SK-N-MC (cell line): ENCODE measurements around the gene GPR179.
A peak's percentile ranks its signal among the peaks of the same experiment; 100 is the strongest.

ENCODE experiments used
- DNase-seq: peaks from one replicate; pipeline ENCODE4 v3.0.0-alpha.2; 2011; ENCODE audit warnings: low read depth, low spot score
- H3K27ac ChIP-seq: fragments of 200-600 bp; sonication (generic); 2 replicates; pipeline ENCODE4 v1.5.1; 2016; ENCODE audit warnings: mixed run types
- H3K36me3 ChIP-seq: fragments of 200-600 bp; sonication (generic); 2 replicates; pipeline ENCODE4 v1.6.1; 2017; ENCODE audit warnings: antibody characterized with exemption, low read length, mixed read lengths; ENCODE audit not compliant: insufficient read depth
- H3K4me3 ChIP-seq: fragments of 200-600 bp; sonication (generic); 2 replicates; pipeline ENCODE4 v1.5.1; 2016
- H3K9ac ChIP-seq: fragments of 200-600 bp; sonication (generic); 2 replicates; pipeline ENCODE4 v1.8.0; 2017; ENCODE audit warnings: mixed run types, mixed read lengths; ENCODE audit not compliant: insufficient read length
- H3K9me3 ChIP-seq: fragments of 200-600 bp; sonication (generic); 2 replicates; pipeline ENCODE4 v1.6.1; 2017; ENCODE audit warnings: low read depth, mild to moderate bottlenecking, antibody characterized with exemption, low read length, moderate library complexity, mixed read lengths
- EZH2 ChIP-seq: fragments of 200-600 bp; sonication (generic); IDR thresholded peaks from one replicate; pipeline ENCODE4 v1.6.1; 2017; ENCODE audit warnings: antibody characterized with exemption
- FOXP2 ChIP-seq: optimal IDR thresholded peaks from 2 replicates; pipeline ENCODE3; 2011; ENCODE audit warnings: mild to moderate bottlenecking, moderate library complexity; ENCODE audit not compliant: insufficient read depth; ENCODE audit errors: extremely low read length, control extremely low read depth
- POLR2AphosphoS5 ChIP-seq: IDR thresholded peaks from 2 replicates; pipeline ENCODE4 v1.6.1; 2012; ENCODE audit warnings: mild to moderate bottlenecking, low read depth, low read length, borderline replicate concordance

Gene GPR179

DNA sequence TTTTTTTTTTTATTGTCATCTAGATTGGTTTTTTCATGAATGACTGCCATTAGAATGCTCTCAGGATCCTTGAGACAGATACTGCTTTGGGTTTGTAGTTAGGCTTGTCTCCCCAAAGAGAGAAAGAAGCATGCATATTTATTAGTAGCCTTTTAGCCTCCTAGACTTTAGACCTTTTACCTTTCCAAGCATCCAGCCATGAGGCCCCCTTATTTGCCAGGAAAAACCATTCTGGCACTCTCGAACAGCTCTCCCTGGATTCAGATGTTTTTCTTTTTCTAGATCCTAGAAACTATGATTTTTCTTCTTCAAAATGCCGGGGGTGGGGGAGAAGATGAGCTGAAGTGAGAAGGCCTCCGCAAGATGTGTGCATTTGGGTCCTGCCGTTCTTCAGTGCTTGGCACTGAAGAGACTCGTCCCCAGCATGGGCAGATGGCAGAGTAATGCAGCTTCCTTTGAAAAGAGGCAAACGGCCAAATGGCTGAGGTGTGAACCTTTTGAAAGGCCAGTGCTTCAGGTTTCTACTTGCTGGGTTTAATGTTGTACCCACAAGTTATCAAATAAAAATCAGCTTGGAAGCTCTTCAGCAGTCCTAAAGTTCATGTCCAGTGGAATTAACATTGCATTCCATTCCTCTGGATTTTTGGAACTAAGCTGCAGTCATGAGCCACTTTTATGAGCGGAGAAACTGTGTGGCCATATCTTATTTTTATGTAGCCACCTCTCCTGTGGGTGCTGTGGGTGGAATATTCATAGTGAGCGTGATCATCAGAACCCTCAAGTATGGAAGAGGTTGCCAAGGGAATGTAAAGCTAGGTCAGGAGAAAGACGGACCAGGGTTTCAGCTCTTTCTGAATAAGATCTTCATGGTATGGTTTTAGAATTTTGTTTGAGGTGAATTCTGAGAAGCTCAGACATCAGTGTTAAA, 15.1 kb upstream of the GPR179 start:
- Histone ChIP-seq H3K9me3 (no peaks in the 10 kb centered on the region), H3K9ac (no peak overlapping the region), H3K27ac (no peak overlapping the region), H3K36me3 (no peaks in the 10 kb centered on the region), H3K4me3 (no peak overlapping the region)
- no peak for DNase-seq
- TF ChIP-seq POLR2AphosphoS5 (no peak), EZH2 (no peak), FOXP2 (no peak)

GRCh38 chr17:38357486-38358123, 13.8 kb upstream of the GPR179 start:
- DNase-seq, result no peak
- TF ChIP-seq FOXP2, result no peak
- TF ChIP-seq EZH2, result no peak
- TF ChIP-seq POLR2AphosphoS5, result no peak
- H3K27ac ChIP-seq, result no peak overlapping the region
- no peak overlapping the region for H3K4me3 ChIP-seq
- H3K36me3 ChIP-seq, result no peaks in the 10 kb centered on the region
- H3K9ac ChIP-seq, result no peak overlapping the region
- no peaks in the 10 kb centered on the region for H3K9me3 ChIP-seq

DNA sequence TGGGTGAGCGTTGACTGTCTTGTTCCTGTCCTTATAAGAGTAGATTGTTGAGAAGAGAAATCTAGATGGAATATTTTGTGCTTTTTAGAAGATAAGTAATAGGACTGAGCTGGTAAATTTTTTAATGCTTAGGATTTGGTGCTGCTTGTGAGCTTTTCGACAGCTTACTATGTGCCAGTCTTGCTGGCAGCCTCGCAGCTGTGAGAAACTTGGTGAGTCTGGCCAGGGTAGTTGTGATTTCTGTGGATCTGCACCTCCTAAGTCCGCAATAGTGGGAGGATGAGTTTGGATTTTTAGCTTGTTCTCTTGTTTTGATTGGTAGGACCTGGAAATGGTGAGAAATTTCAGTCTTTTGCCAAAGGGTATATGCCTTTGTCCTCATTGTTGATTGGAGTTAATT, 11.5 kb upstream of the GPR179 start:
- Histone ChIP-seq H3K4me3 (no peak overlapping the region), H3K9ac (no peak overlapping the region), H3K9me3 (no peaks in the 10 kb centered on the region), H3K27ac (no peak overlapping the region), H3K36me3 (no peaks in the 10 kb centered on the region)
- DNase-seq, result no peak
- TF ChIP-seq FOXP2 (no peak), EZH2 (no peak), POLR2AphosphoS5 (no peak)

GRCh38 chr17:38354466-38354865, 10.7 kb upstream of the GPR179 start:
- no peak for DNase-seq
- Histone ChIP-seq H3K36me3 (no peaks in the 10 kb centered on the region), H3K27ac (no peak overlapping the region), H3K9ac (no peak overlapping the region), H3K9me3 (no peaks in the 10 kb centered on the region), H3K4me3 (peak overlapping the region; percentile 88)
- TF ChIP-seq POLR2AphosphoS5, result no peak
- no peak for TF ChIP-seq EZH2
- no peak for TF ChIP-seq FOXP2

DNA sequence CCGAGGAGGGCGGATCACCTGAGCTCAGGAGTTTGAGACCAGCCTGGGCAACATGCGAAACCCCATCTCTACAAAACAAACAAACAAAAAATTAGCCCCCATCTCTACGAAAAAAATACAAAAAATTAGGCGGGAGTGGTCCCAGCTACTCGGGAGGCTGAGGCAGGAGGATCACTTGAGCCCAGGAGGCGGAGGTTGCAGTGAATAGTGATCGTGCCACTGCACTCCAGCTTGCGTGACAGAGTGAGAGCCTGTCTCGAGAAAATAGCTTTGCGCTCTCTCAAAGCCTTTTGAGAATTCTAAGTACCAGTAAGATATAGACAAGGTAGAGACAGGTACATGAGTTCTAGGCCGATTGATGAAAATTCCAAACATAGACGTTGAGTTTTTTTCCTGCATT, 9.9 kb upstream of the GPR179 start:
- no peak overlapping the region for H3K9ac ChIP-seq
- no peak for DNase-seq
- no peak for TF ChIP-seq FOXP2
- no peak for TF ChIP-seq POLR2AphosphoS5
- TF ChIP-seq EZH2, result no peak
- H3K4me3 ChIP-seq, result peak overlapping the region; percentile 88
- H3K36me3 ChIP-seq, result no peaks in the 10 kb centered on the region
- no peaks in the 10 kb centered on the region for H3K9me3 ChIP-seq
- H3K27ac ChIP-seq, result no peak overlapping the region

GRCh38 chr17:38353086-38353604, 9.4 kb upstream of the GPR179 start:
- TF ChIP-seq EZH2 (no peak), FOXP2 (no peak), POLR2AphosphoS5 (no peak)
- no peak overlapping the region for H3K27ac ChIP-seq
- no peaks in the 10 kb centered on the region for H3K36me3 ChIP-seq
- peak overlapping the region; percentile 81 for H3K9ac ChIP-seq
- DNase-seq, result no peak
- no peaks in the 10 kb centered on the region for H3K9me3 ChIP-seq
- peak overlapping the region; percentile 88 for H3K4me3 ChIP-seq

DNA sequence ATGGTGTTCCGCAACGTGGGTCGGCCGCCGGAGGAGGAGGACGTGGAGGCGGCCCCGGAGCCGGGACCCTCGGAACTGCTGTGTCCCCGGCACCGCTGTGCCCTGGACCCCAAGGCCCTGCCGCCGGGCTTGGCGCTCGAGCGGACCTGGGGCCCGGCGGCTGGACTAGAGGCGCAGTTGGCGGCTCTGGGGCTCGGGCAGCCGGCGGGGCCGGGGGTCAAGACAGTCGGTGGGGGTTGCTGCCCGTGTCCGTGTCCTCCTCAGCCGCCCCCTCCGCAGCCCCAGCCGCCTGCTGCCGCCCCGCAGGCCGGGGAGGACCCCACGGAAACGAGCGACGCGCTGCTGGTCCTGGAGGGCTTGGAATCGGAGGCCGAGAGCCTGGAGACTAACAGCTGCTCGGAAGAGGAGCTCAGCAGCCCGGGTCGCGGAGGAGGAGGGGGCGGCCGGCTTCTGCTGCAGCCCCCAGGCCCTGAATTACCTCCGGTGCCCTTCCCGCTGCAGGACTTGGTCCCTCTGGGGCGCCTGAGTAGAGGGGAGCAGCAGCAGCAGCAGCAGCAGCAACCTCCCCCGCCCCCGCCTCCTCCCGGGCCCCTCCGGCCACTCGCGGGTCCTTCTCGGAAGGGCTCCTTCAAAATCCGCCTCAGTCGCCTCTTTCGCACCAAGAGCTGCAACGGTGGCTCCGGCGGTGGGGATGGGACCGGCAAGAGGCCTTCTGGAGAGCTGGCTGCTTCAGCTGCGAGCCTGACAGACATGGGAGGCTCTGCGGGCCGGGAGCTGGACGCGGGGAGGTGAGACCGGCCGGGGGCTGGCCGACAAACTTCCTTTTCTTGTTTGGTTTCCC, 8.7 kb upstream of the GPR179 start:
- H3K9me3 ChIP-seq, result no peaks in the 10 kb centered on the region
- H3K4me3 ChIP-seq, result peak overlapping the region; percentile 88
- no peak for DNase-seq
- no peaks in the 10 kb centered on the region for H3K36me3 ChIP-seq
- TF ChIP-seq EZH2 (no peak), POLR2AphosphoS5 (no peak), FOXP2 (no peak)
- H3K27ac ChIP-seq, result no peak overlapping the region
- peak overlapping the region; percentile 81 for H3K9ac ChIP-seq
